HCT116 (cell line): ENCODE measurements around the gene PRSS22. TPM values are rescaled to one million over a fixed set of nuclear protein-coding genes. Genes with fewer than 3 reads are reported as not detected.

Experiments used
- ATAC-seq: fragments of 200-7000 bp; cut with Tn5 transposase; 2 replicates; pipeline ENCODE4 v1.9.1; 2020; ENCODE audit warnings: mild to moderate bottlenecking, moderate library complexity
- Bru-seq: library from RNA; stranded (reverse); fragments of 400-500 nt; gene quantifications from one replicate; lab custom pipeline; 2021; lab: Mats Ljungman, UMichigan
- BruChase-seq, 2 experiments: library from RNA; stranded (reverse); fragments of 400-500 nt; gene quantifications; one replicate each; lab custom pipeline; 2021; lab: Mats Ljungman, UMichigan
- BruUV-seq: library from RNA; stranded (reverse); fragments of 400-500 nt; replicated peaks from 2 replicates; lab custom pipeline; 2021; lab: Mats Ljungman, UMichigan
- CTCF ChIA-PET: fragments of 300-600 bp; sonication (Branson Sonifier 250); formaldehyde crosslinking; loops from one replicate; lab custom pipeline; 2021; ENCODE audit warnings: antibody characterized with exemption; lab: Charles Lee
- POLR2A ChIA-PET: fragments of 300-600, 350-600 bp; sonication (Branson Sonifier 250); formaldehyde crosslinking; loops from one replicate; lab custom pipeline; 2021; ENCODE audit warnings: antibody characterized with exemption; lab: Charles Lee
- RAD21 ChIA-PET, 2 experiments: fragments of 300-600 bp; sonication (Branson Sonifier 250); formaldehyde crosslinking; loops; one replicate each; lab custom pipeline; 2023; ENCODE audit warnings: low total read pairs in 2 of 2; ENCODE audit not compliant: uncharacterized antibody in 2 of 2, unreplicated experiment in 2 of 2, low non-redundant PET in 1 of 2; lab: Charles Lee
- DNase-seq: peaks from one replicate; pipeline ENCODE4 v3.0.0-alpha.2; 2010; ENCODE audit warnings: low read depth, low spot score
- H2AFZ ChIP-seq: fragments of 200-600 bp; shearing (Covaris generic), sonication (generic); 2 replicates; pipeline ENCODE4 v1.6.1; 2017; ENCODE audit warnings: low read depth, mixed run types, mixed read lengths, antibody characterized with exemption, low read length; ENCODE audit not compliant: poor library complexity, severe bottlenecking
- H3K27ac ChIP-seq: 2 replicates; pipeline ENCODE4 v1.5.1; 2012; ENCODE audit warnings: low read depth, low read length
- H3K27me3 ChIP-seq: fragments of 200-600 bp; sonication (generic); 2 replicates; pipeline ENCODE4 v1.6.1; 2016; ENCODE audit warnings: mixed run types, low read length, mixed read lengths; ENCODE audit not compliant: insufficient read depth
- H3K36me3 ChIP-seq, 2 experiments: fragments of 200-500 bp in 1 of 2; fragments of 200-600 bp in 1 of 2; sonication (Bioruptor generic) in 1 of 2; sonication (generic) in 1 of 2; 2 replicates each; pipeline versions ENCODE4 v1.5.1 to v1.6.1; 2014 to 2016; ENCODE audit warnings: low read length in 2 of 2, inconsistent platforms in 1 of 2, mixed read lengths in 1 of 2, mixed run types in 1 of 2; ENCODE audit not compliant: insufficient read depth in 2 of 2, control insufficient read depth in 1 of 2
- H3K4me1 ChIP-seq, 2 experiments: fragments of 200-600 bp in 1 of 2; sonication (generic) in 1 of 2; 2 replicates each; pipeline versions ENCODE4 v1.5.1 to v1.6.1; 2012 to 2017; ENCODE audit warnings: low read length in 2 of 2, inconsistent platforms in 1 of 2, mild to moderate bottlenecking in 1 of 2, mixed read lengths in 1 of 2, mixed run types in 1 of 2, moderate library complexity in 1 of 2; ENCODE audit not compliant: insufficient read depth in 2 of 2, control insufficient read depth in 1 of 2
- H3K4me2 ChIP-seq: fragments of 200-600 bp; sonication (generic); 2 replicates; pipeline ENCODE4 v1.6.1; 2017; ENCODE audit warnings: mixed run types, low read length, mixed read lengths
- H3K4me3 ChIP-seq, 2 experiments: fragments of 200-600 bp in 1 of 2; sonication (generic) in 1 of 2; replicated peaks in 1 of 2; 2 replicates each; pipeline ENCODE4 v1.5.1; 2011 to 2016; ENCODE audit warnings: low read length in 2 of 2, control low read depth in 1 of 2, low read depth in 1 of 2, mild to moderate bottlenecking in 1 of 2, mixed read lengths in 1 of 2, mixed run types in 1 of 2
- H3K79me2 ChIP-seq: fragments of 200-600 bp; sonication (generic); 2 replicates; pipeline ENCODE4 v1.6.1; 2017; ENCODE audit warnings: mild to moderate bottlenecking, mixed run types, low read length, moderate library complexity, mixed read lengths; ENCODE audit not compliant: insufficient read depth
- H3K9ac ChIP-seq: fragments of 200-600 bp; sonication (generic); 2 replicates; pipeline ENCODE4 v1.6.1; 2016; ENCODE audit warnings: low read length, mixed read lengths
- H3K9me2 ChIP-seq: fragments of 200-600 bp; sonication (generic), shearing (Covaris generic); 2 replicates; pipeline ENCODE4 v1.6.1; 2017; ENCODE audit warnings: mixed run types, mild to moderate bottlenecking, moderate library complexity; ENCODE audit not compliant: insufficient read depth
- H3K9me3 ChIP-seq, 2 experiments: fragments of 200-500 bp in 1 of 2; fragments of 200-600 bp in 1 of 2; sonication (Bioruptor generic) in 1 of 2; sonication (generic) in 1 of 2; 2 replicates each; pipeline ENCODE4 v1.6.1; 2014 to 2017; ENCODE audit warnings: low read length in 2 of 2, mixed read lengths in 2 of 2, inconsistent platforms in 1 of 2, low read depth in 1 of 2, mild to moderate bottlenecking in 1 of 2, mixed run types in 1 of 2, moderate library complexity in 1 of 2; ENCODE audit not compliant: control insufficient read depth in 1 of 2, insufficient read depth in 1 of 2
- H4K20me1 ChIP-seq: fragments of 200-600 bp; sonication (generic), shearing (Covaris generic); 2 replicates; pipeline ENCODE4 v1.6.1; 2017; ENCODE audit warnings: mixed run types, mild to moderate bottlenecking, moderate library complexity; ENCODE audit not compliant: insufficient read depth
- EZH2phosphoT487 ChIP-seq: fragments of 200-600 bp; IDR thresholded peaks from 2 replicates; pipeline ENCODE4 v1.6.1; 2018; ENCODE audit warnings: antibody characterized with exemption, borderline replicate concordance
- MAX ChIP-seq: IDR thresholded peaks from 2 replicates; pipeline ENCODE4 v1.6.1; 2012
- POLR2AphosphoS5 ChIP-seq: IDR thresholded peaks from 2 replicates; pipeline ENCODE4 v1.6.1; 2011; ENCODE audit warnings: mild to moderate bottlenecking, low read depth, low read length, moderate library complexity
- intact Hi-C: fragments of 100-400 bp; cut with micrococcal nuclease; formaldehyde crosslinking; loops from 2 replicates; pipeline ENCODE4 v1.10.0; 2022
- long read RNA-seq: library from polyadenylated mRNA; unstranded; transcript quantifications from one replicate; pipeline ENCODE4 v2.0.0, GENCODE V29; 2021; ENCODE audit not compliant: unreplicated experiment
- polyA plus RNA-seq: library from polyadenylated mRNA; unstranded; fragments of >200 nt; gene quantifications from 2 replicates; pipeline ENCODE4 v1.2.1, GENCODE V29; 2012; ENCODE audit warnings: missing spikeins
- total RNA-seq: library from RNA; stranded (reverse); gene quantifications from one replicate; pipeline ENCODE4 v1.2.1, GENCODE V29; 2021; ENCODE audit not compliant: unreplicated experiment

Gene PRSS22
- total RNA-seq (20.2 TPM), Bru-seq, nascent RNA (percentile 61 among the genes with signal in this experiment), BruChase-seq, experiment 1, labeled RNA remaining after a 6-hour chase (percentile 75 among the genes with signal in this experiment), BruChase-seq, experiment 2, labeled RNA remaining after a 2-hour chase (percentile 70 among the genes with signal in this experiment)
- polyA plus RNA-seq = 20.5 and 27.7 TPM in 2 replicates
- long read RNA-seq, partial matches to known transcripts = 2 of 6 reads
- long read RNA-seq, other reads (novel, unspliced or antisense) = 2 of 6 reads

GRCh38 chr16:2857451-2858244 lies at the start of gene PRSS22:
Gene PRSS22, minus strand, starts transcription at chr16:2858170. Its CDS starts 66 bp downstream, at chr16:2858104.
- Histone ChIP-seq H3K4me3 (peak within 1 kb of the TSS; percentile 52 to 69), H3K4me1 (peaks cover 18 to 52% of the 10 kb centered on the region in 2 experiments), H2AFZ (peak within 1 kb of the TSS; percentile 61), H3K36me3 (peaks cover 0 to 7% of the 10 kb centered on the region in 2 experiments; a peak in 1 of 4 replicates), H3K9me2 (no peaks in the 10 kb centered on the region), H3K27ac (peak within 1 kb of the TSS; percentile 89), H3K27me3 (no peaks in the 10 kb centered on the region), H3K9ac (peak within 1 kb of the TSS; percentile 68), H3K4me2 (peak within 1 kb of the TSS; percentile 99), H3K9me3 (peaks cover 2 to 6% of the 10 kb centered on the region in 2 experiments; a peak in 2 of 4 replicates), H4K20me1 (no peaks in the 10 kb centered on the region), H3K79me2 (no peaks in the 10 kb centered on the region; the same call in 1 of the 2 replicates)
- TF ChIP-seq MAX = peak; percentile 67
- peak; percentile 47 for TF ChIP-seq POLR2AphosphoS5
- TF ChIP-seq EZH2phosphoT487 = no peak
- RAD21 ChIA-PET = no interaction called here
- TSS peak; percentile 75 for BruUV-seq
- CTCF ChIA-PET = interaction anchor here (0.8 to 3.5 kb wide), 6 partner anchors 10 to 107 kb away, joined by 3 to 12 read pairs (median 4); partner anchors contain the start of gene FLYWCH2
- peak; percentile 74 for ATAC-seq
- intact Hi-C loops = no loop called here
- DNase-seq = no peak
- POLR2A ChIA-PET = interaction anchor here (0.5 to 1.3 kb wide), 5 partner anchors 10 to 389 kb away, joined by 3 to 5 read pairs (median 3); partner anchors contain the start of gene FLYWCH2
